Measurements from ENCODE around the gene USP10. TPM values are rescaled to one million over a fixed set of nuclear protein-coding genes. Genes with fewer than 3 reads are reported as not detected.

USP10 gene
- total and polyA plus RNA-seq, 4 donors = 28.2 to 46.1 (median 42.0) TPM

GRCh38 chr16:84794626-84795025 lies 94.8 kb downstream of the USP10 start (continued):
- TF ChIP-seq REST (IDR thresholded peaks at IDR 0.05) (no peak), NR2F2 (IDR thresholded peaks at IDR 0.05) (no peak), YY1 (IDR thresholded peaks at IDR 0.05) (no peak)

GRCh38 chr16:84795329-84796053 lies 95.7 kb downstream of the USP10 start:
- WGBS = 86% methylated on average over 22 of the region's 22 CpGs
- TF ChIP-seq REST (IDR thresholded peaks at IDR 0.05) (peak; percentile 70), ZBTB33 (IDR thresholded peaks at IDR 0.05) (no peak), FOXA1 (IDR thresholded peaks at IDR 0.05) (no peak), RXRA (IDR thresholded peaks at IDR 0.05) (peak in 1 of 2 donors; percentile 25), NR2F2 (IDR thresholded peaks at IDR 0.05) (peak; percentile 87), SP1 (IDR thresholded peaks at IDR 0.05) (peak; percentile 32), FOXA2 (IDR thresholded peaks at IDR 0.05) (no peak)

More at GRCh38 chr16:84795329-84796053, 95.7 kb downstream of the USP10 start:
- no peak for DNase-seq (ENCODE audit: low spot score)
- no peaks in the 10 kb centered on the region for H3K9me3 ChIP-seq (ENCODE audit: control insufficient read depth in 4 of 4, low read length in 3 of 4)
- H3K9ac ChIP-seq (ENCODE audit: low read depth in 1 of 2, low read length in 2 of 2) = no peak overlapping the region
- no peak overlapping the region for H3K4me3 ChIP-seq (ENCODE audit: low read depth in 1 of 3, low read length in 3 of 3)
- no peaks in the 10 kb centered on the region for H3K27me3 ChIP-seq (ENCODE audit: control insufficient read depth in 4 of 4, insufficient read depth in 4 of 4, low read length in 3 of 4)
- no peaks in the 10 kb centered on the region for H3K36me3 ChIP-seq (ENCODE audit: control insufficient read depth in 4 of 4, insufficient read depth in 3 of 4, low read depth in 1 of 4, low read length in 3 of 4)
- H3K4me1 ChIP-seq (ENCODE audit: control insufficient read depth in 4 of 4, insufficient read depth in 4 of 4, low read length in 3 of 4) = no peaks in the 10 kb centered on the region
- H3K27ac ChIP-seq (ENCODE audit: low read depth in 1 of 2, low read length in 2 of 2) = peak overlapping the region in 1 of 2 donors; percentile 46

All from liver (tissue), 9 donors.